HepG2 (cell line): ENCODE measurements around the gene USF2. TPM values are rescaled to one million over a fixed set of nuclear protein-coding genes. Genes with fewer than 3 reads are reported as not detected.
A peak's percentile ranks its signal among the peaks of the same experiment; 100 is the strongest.

Experiments used
- ASH2L ChIP-seq: fragments of 300-600, 200-600 bp; sonication (generic); IDR thresholded peaks from 2 replicates; pipeline ENCODE4 v1.7.0; 2017; ENCODE audit warnings: low read depth, mild to moderate bottlenecking, moderate library complexity, mixed read lengths, low read length; ENCODE audit not compliant: insufficient read length
- CCAR2 ChIP-seq: fragments of 200-400 bp; formaldehyde crosslinking; optimal IDR thresholded peaks from 2 replicates; pipeline ENCODE3; 2018; ENCODE audit warnings: low read depth, mild to moderate bottlenecking, low read length, moderate library complexity
- EEA1 ChIP-seq: sonication (generic); formaldehyde crosslinking; IDR thresholded peaks from 2 replicates; pipeline ENCODE4 v1.5.1; 2020; ENCODE audit warnings: mild to moderate bottlenecking, missing genetic modification reagents, borderline replicate concordance
- FOSL1 ChIP-seq: sonication (generic); formaldehyde crosslinking; IDR thresholded peaks from 2 replicates; pipeline ENCODE4 v1.9.0; 2021; ENCODE audit warnings: missing genetic modification reagents, borderline replicate concordance
- FOSL2 ChIP-seq: sonication (generic); formaldehyde crosslinking; IDR thresholded peaks from 2 replicates; pipeline ENCODE4 v1.4.0; 2020; ENCODE audit warnings: missing genetic modification reagents
- KDM5A ChIP-seq: fragments of 200-600 bp; sonication (generic); IDR thresholded peaks from 2 replicates; pipeline ENCODE4 v1.7.0; 2018; ENCODE audit warnings: antibody characterized with exemption, mild to moderate bottlenecking, low read length, borderline replicate concordance
- RCOR2 ChIP-seq: IDR thresholded peaks from 2 replicates; pipeline ENCODE4 v1.6.1; 2016; ENCODE audit warnings: missing biosample characterization, missing genetic modification reagents
- SKI ChIP-seq: fragments of 450-650 bp; IDR thresholded peaks from one replicate; pipeline ENCODE4 v1.6.1; 2018; ENCODE audit warnings: mild to moderate bottlenecking; ENCODE audit not compliant: partially characterized antibody
- ZBTB21 ChIP-seq: sonication (generic); formaldehyde crosslinking; IDR thresholded peaks from 2 replicates; pipeline ENCODE4 v1.4.0; 2020; ENCODE audit warnings: missing genetic modification reagents
- ZBTB7A ChIP-seq: sonication (generic); formaldehyde crosslinking; IDR thresholded peaks from 2 replicates; pipeline ENCODE4 v1.8.0; 2022; ENCODE audit warnings: mild to moderate bottlenecking, missing genetic modification reagents
- ZNF224 ChIP-seq: sonication (generic); formaldehyde crosslinking; IDR thresholded peaks from 2 replicates; pipeline ENCODE4 v1.5.0; 2020; ENCODE audit warnings: mild to moderate bottlenecking, missing genetic modification reagents
- ZNF331 ChIP-seq: sonication (generic); formaldehyde crosslinking; IDR thresholded peaks from 2 replicates; pipeline ENCODE4 v1.4.0; 2020; ENCODE audit warnings: missing genetic modification reagents
- ZNF33B ChIP-seq: sonication (generic); formaldehyde crosslinking; IDR thresholded peaks from 2 replicates; pipeline ENCODE4 v1.5.1; 2020; ENCODE audit warnings: mild to moderate bottlenecking, missing genetic modification reagents
- ZNF792 ChIP-seq: IDR thresholded peaks from 2 replicates; pipeline ENCODE4 v1.6.1; 2016
- ZSCAN21 ChIP-seq: sonication (generic); formaldehyde crosslinking; IDR thresholded peaks from 2 replicates; pipeline ENCODE4 v1.8.0; 2022; ENCODE audit warnings: mild to moderate bottlenecking, missing genetic modification reagents, moderate library complexity, borderline replicate concordance
- polyA plus RNA-seq, 8 experiments: library from polyadenylated mRNA; depleted of rRNA in 3 of 8; stranded (reverse) in 7 of 8; unstranded in 1 of 8; fragments of >200 nt; fragmentation: Illumina TruSeq in 4 of 8; extraction: Trizol in 4 of 8; gene quantifications; 2 replicates each; pipeline versions ENCODE4 v1.2.1 to v1.2.3, GENCODE V29; 2011 to 2016; ENCODE audit warnings: low read depth in 4 of 8, missing spikeins in 1 of 8, mixed read lengths in 1 of 8; ENCODE audit not compliant: insufficient read depth in 1 of 8
- total RNA-seq, 5 experiments: library from RNA; depleted of rRNA; stranded (reverse); fragments of >200 nt; fragmentation: Illumina TruSeq; extraction: Trizol; gene quantifications; 2 replicates each; pipeline ENCODE4 v1.2.3, GENCODE V29; 2016; ENCODE audit warnings: low read depth in 1 of 5
- TF ChIP-seq, protein P1 (sequence below): sonication (generic); formaldehyde crosslinking; IDR thresholded peaks from 2 replicates; pipeline ENCODE4 v1.9.0; 2022; ENCODE audit warnings: missing genetic modification reagents, mild to moderate bottlenecking, borderline replicate concordance
- TF ChIP-seq, protein P2 (sequence below): sonication (generic); formaldehyde crosslinking; conservative IDR thresholded peaks from 2 replicates; pipeline ENCODE4 v1.4.0; 2020; ENCODE audit warnings: missing genetic modification reagents
- TF ChIP-seq, protein P3 (sequence below): sonication (generic); formaldehyde crosslinking; IDR thresholded peaks from 2 replicates; pipeline ENCODE4 v1.4.0; 2020; ENCODE audit warnings: mild to moderate bottlenecking, missing genetic modification reagents, borderline replicate concordance
- TF ChIP-seq, protein P4 (sequence below): sonication (generic); formaldehyde crosslinking; IDR thresholded peaks from 2 replicates; pipeline ENCODE4 v1.5.0; 2020; ENCODE audit warnings: missing genetic modification reagents

USF2 gene
- total and polyA plus RNA-seq, 2 of the 13 experiments (the other 11 are each of a cell fraction or from before 2014, with no cell fraction given): 54.9 to 106 TPM

DNA sequence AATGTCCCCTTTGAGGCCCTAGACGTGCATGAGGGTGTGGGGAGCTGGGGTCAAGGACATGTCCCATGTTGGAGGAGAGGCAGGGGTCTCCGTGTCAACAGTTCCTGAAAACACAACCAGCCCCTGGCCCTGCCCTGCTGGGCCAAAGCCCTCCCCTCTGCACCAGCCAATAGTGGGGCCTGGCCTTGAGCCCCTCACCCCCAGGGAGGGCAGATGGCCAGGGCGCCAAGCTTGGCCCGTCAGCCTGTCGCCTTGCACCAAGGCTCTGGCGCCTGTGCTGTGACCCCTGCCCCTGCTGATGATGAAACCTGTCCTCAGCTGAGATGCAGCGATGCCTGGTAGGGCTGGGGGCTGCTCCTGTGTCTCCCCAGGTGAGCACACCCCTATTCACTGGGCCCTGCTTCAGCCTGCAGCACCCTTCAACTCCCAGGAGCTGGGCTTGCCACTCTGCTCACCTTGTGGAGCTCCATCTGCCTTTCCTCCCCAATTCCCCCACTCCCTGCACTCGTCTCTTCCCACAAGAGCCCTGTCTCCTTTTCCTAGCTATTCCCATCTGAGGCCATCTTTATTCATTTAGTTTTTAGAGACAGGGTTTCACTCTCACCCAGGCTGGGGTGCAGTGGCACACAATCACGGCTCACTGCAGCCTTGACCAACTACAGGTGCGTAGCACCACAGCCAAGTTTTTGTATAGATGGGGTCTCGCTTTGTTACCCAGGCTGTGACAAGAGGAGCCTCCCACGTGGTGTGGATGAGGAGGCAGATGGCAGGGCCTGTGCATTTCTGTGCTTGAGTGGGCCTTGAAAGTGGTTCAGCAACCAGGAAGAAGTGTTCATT is 11.4 kb downstream of the USF2 start (continued):
- TF ChIP-seq, protein P1, sequence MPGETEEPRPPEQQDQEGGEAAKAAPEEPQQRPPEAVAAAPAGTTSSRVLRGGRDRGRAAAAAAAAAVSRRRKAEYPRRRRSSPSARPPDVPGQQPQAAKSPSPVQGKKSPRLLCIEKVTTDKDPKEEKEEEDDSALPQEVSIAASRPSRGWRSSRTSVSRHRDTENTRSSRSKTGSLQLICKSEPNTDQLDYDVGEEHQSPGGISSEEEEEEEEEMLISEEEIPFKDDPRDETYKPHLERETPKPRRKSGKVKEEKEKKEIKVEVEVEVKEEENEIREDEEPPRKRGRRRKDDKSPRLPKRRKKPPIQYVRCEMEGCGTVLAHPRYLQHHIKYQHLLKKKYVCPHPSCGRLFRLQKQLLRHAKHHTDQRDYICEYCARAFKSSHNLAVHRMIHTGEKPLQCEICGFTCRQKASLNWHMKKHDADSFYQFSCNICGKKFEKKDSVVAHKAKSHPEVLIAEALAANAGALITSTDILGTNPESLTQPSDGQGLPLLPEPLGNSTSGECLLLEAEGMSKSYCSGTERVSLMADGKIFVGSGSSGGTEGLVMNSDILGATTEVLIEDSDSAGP (CRISPR knock-in tag): peak; percentile 77
- TF ChIP-seq ZNF224 (no peak), KDM5A (no peak), ZBTB7A (peak; percentile 99), ZBTB21 (no peak), ZNF33B (CRISPR knock-in tag) (no peak), ZNF792 (0 out of 2 replicates have a peak, but pooled peaks have one; percentile 21), EEA1 (CRISPR knock-in tag) (no peak), SKI (peak; percentile 54), FOSL1 (CRISPR knock-in tag) (no peak), FOSL2 (CRISPR knock-in tag) (peak; percentile 31; the same call in 1 of the 2 replicates), RCOR2 (no peak), ZNF331 (peak; percentile 61; the same call in 1 of the 2 replicates), ZSCAN21 (CRISPR knock-in tag) (no peak; the same call in 1 of the 2 replicates), CCAR2 (no peak), ASH2L (no peak)
- TF ChIP-seq, protein P2, sequence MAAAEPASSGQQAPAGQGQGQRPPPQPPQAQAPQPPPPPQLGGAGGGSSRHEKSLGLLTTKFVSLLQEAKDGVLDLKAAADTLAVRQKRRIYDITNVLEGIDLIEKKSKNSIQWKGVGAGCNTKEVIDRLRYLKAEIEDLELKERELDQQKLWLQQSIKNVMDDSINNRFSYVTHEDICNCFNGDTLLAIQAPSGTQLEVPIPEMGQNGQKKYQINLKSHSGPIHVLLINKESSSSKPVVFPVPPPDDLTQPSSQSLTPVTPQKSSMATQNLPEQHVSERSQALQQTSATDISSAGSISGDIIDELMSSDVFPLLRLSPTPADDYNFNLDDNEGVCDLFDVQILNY (CRISPR knock-in tag): no peak
- TF ChIP-seq, protein P3, sequence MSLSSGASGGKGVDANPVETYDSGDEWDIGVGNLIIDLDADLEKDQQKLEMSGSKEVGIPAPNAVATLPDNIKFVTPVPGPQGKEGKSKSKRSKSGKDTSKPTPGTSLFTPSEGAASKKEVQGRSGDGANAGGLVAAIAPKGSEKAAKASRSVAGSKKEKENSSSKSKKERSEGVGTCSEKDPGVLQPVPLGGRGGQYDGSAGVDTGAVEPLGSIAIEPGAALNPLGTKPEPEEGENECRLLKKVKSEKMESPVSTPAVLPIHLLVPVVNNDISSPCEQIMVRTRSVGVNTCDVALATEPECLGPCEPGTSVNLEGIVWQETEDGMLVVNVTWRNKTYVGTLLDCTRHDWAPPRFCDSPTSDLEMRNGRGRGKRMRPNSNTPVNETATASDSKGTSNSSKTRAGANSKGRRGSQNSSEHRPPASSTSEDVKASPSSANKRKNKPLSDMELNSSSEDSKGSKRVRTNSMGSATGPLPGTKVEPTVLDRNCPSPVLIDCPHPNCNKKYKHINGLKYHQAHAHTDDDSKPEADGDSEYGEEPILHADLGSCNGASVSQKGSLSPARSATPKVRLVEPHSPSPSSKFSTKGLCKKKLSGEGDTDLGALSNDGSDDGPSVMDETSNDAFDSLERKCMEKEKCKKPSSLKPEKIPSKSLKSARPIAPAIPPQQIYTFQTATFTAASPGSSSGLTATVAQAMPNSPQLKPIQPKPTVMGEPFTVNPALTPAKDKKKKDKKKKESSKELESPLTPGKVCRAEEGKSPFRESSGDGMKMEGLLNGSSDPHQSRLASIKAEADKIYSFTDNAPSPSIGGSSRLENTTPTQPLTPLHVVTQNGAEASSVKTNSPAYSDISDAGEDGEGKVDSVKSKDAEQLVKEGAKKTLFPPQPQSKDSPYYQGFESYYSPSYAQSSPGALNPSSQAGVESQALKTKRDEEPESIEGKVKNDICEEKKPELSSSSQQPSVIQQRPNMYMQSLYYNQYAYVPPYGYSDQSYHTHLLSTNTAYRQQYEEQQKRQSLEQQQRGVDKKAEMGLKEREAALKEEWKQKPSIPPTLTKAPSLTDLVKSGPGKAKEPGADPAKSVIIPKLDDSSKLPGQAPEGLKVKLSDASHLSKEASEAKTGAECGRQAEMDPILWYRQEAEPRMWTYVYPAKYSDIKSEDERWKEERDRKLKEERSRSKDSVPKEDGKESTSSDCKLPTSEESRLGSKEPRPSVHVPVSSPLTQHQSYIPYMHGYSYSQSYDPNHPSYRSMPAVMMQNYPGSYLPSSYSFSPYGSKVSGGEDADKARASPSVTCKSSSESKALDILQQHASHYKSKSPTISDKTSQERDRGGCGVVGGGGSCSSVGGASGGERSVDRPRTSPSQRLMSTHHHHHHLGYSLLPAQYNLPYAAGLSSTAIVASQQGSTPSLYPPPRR (CRISPR knock-in tag): peak; percentile 85
- TF ChIP-seq, protein P4, sequence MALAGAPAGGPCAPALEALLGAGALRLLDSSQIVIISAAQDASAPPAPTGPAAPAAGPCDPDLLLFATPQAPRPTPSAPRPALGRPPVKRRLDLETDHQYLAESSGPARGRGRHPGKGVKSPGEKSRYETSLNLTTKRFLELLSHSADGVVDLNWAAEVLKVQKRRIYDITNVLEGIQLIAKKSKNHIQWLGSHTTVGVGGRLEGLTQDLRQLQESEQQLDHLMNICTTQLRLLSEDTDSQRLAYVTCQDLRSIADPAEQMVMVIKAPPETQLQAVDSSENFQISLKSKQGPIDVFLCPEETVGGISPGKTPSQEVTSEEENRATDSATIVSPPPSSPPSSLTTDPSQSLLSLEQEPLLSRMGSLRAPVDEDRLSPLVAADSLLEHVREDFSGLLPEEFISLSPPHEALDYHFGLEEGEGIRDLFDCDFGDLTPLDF (CRISPR knock-in tag): no peak
